LHCN-M2 (cell line): Measurements from ENCODE around the gene TYRO3. TPM values are rescaled to one million over a fixed set of nuclear protein-coding genes. Genes with fewer than 3 reads are reported as not detected.

Experiments used
- DNase-seq: peaks from one replicate; pipeline ENCODE4 v3.0.0-alpha.2; 2012; ENCODE audit warnings: low read depth
- polyA plus RNA-seq: library from polyadenylated mRNA; unstranded; fragments of >200 nt; gene quantifications from one replicate; pipeline ENCODE4 v1.2.1, GENCODE V29; 2012; ENCODE audit warnings: missing spikeins
- total RNA-seq: library from RNA; depleted of rRNA; stranded (reverse); fragments of >200 nt; gene quantifications from 2 replicates; pipeline ENCODE4 v1.2.3, GENCODE V29; 2014; rRNA removed

TYRO3 gene
- total RNA-seq = 8.6 and 9.2 TPM in 2 replicates
- 17.5 TPM for polyA plus RNA-seq

DNA sequence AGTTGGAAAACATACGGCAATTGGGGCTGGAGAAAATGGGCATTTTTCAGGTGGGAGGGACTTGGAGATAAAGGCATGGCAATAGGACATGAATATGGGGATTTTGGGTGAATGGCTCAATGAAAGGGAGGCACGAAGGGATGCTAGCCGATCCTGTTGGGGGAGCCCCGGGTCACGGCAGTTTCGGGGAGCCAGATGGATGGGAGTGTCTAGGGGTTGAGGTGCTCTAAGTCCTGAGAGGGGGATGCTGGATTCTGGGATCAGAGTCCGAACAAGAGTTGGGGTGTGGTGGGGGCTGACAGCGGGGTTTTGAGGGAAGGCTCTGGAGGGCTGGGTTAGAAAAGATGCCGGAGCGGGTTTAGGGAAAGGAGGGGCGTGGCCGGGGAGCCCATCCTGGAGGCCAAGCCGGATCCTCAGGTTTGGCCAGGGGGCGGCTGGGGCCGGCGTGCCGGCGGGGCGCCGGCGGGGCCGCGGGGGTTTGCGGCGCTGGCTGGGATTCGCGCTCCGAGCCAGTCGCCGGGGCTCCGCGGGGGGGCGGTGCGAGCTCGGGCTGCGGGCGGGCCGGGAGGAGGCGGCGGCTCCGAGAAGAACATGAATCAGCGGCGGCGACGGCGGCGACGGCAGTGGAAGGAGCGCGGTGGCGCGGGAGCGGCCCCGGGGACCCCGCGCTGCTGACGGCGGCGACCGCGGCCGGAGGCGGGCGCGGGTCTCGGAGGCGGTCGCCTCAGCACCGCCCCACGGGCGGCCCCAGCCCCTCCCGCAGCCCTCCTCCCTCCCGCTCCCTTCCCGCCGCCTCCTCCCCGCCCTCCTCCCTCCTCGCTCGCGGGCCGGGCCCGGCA, at the start of gene TYRO3:
Gene TYRO3, plus strand, starts transcription at position 813 of the 839 bp plus-strand sequence. CDS start 46 bp downstream, outside the sequence.
- peak; percentile 32 for DNase-seq

DNA sequence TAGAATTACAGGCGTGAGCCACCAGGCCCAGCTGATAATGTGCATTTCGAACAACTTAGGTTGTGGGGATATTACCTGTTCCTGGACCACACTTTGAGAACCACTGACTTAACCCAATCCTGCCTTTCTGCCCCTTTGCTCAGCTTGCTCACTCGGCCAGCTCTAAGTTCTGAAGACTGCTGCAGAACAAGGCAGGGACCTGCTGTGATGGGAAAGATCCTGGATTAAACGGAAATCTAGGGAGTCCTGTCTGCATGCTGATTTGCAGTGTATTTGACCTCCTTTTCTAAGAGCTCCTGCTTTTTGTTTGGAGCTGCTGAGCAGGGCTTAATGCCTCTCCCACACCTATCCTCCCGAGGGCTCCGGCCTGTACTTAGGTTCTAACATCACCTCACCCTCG, 48.3 kb upstream of the TYRO3 start:
- DNase-seq = no peak

DNA sequence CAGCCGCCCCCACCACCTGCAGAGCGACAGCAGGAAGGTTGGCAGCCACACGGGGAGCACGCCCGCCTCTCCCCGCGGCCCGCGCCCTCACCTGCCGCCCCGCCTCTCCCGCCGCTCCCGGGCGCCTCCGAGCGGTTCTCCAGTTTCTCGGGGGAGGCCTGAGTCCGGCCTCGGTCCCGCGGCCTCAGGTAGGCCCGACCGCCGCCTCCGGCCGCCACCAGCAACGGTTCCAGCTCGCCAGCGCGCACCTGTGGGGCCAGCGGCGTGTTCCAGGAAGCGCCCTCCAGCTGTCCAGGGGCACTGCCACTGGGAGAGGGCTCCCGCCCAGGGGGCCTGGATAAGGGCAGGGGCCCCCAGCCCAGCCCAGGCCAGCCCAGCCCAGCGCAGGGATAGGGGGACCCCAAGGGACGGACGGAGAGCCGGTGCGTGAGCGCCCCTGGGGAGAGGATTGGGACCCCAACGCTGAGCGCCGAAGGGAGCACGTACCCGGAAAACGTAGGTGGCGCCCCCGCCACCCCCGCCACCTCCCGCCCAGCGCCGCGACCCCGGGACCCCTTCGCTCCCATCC, 47.6 kb upstream of the TYRO3 start:
- no peak for DNase-seq

DNA sequence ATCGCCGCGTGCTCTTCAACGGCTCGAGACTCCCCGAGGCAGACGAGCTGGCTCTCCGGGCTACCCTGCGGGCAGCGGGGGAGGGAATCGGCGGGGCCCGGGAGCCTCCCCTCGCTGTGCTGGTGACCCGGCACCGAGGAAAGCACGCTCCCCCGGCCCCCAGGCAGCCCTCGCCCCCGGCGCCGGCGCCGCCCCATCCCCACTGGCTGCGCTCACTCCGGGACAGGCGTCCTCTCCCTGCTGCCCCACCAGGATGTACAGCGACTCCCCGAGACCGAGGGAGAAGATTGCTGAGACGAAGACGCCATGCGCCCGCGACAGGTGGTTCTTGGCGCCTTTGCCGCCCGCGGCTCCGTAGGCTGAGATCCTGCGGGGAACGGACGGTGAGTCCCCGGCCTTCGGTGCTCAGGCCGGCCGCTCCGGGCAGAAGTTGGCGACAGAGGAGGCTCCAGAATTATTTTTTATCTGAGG, 47.1 kb upstream of the TYRO3 start:
- DNase-seq = no peak

GRCh38 chr15:41512512-41512939, 46.5 kb upstream of the TYRO3 start:
- no peak for DNase-seq

- peak; percentile 31 for DNase-seq
These were observed 46.0 kb upstream of the TYRO3 start for GRCh38 chr15:41512940-41513505.

DNA sequence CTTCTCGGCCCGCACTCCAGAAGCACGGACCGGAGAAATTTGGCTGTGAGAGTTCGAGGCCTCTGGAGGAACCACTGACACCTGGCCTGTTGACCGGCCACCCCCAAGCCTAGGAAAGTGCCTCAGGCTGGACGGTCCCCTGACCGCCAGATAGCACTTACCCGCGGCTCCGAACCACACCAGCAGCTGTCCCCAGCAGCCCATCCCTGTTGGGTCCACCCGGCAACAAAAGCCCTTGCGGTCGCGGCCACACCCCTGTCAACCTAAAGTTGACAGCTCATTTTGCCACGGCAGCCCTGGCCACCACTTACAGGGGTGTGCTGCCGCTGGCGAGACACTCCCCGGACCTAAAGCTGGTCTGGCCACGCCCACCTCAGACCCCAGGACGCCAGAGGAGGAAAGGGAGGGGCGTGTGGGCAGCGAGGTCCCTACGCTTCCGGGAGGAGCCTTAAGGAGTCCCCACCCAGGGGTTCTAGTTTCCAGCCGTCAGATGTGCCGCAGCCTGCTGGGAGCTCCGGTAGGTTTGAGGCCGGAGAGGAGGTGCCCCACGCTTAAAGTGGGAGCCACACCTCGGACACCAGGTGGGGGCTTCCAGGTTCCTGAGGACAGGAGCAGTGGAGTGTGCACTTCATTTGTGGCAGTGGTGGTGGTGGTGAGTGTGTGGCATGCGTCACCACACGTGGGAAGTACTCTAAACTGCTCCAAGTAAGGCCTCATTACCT, 45.3 kb upstream of the TYRO3 start, which contains the start of gene LTK:
Gene LTK, minus strand, starts transcription at position 322 of the 722 bp plus-strand sequence. Its CDS starts 118 bp downstream, at position 204.
- DNase-seq = peak; percentile 15

DNA sequence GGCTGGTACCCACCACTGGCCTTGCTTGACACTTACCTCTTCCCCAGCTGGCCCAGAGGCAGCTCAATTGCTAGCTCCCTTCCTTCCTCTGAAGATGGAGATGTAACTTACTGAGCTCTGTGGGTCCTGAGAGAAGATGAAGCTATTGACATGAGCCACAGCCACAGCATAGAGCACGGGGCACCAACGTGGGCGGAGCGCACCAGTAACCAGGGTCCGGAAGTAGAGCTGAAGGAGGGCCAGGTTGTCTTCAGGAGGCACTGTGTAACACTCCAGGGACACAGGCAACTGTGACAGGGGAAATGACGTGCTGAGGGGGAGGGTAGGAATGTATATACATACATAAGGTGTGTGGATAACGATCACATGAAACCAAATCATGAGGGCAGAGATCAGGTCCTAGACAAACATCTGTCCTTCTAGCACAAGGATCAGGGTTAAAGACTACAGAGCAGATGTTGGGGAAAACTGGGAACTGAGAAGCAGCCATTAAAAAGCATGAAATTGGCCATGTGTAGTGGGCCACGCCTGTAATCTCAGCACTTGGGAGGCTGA, 41.0 kb upstream of the TYRO3 start:
- no peak for DNase-seq

- no peak for DNase-seq
These were observed 38.4 kb upstream of the TYRO3 start for GRCh38 chr15:41520636-41521035.

- no peak for DNase-seq
These were observed 37.4 kb upstream of the TYRO3 start for GRCh38 chr15:41521614-41522013.

DNA sequence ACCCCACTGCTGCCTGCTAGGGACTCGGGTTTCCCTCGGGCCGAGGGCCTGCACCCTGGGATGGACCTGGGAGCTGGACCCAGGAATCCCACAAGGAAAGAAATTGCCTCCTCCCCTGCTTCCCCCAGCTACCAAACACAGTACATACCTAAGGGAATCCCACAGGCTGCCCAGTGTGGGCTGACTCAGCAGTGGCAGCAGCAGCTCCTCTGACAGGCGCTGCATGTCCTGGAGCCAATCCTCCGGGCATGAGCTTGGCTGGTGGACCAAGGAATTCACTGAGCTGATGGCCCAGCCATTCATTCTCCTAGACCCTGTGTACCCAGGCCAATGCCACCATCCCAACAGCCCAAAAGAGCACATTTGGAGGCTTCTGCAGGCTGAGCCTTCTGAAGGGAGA, 35.9 kb upstream of the TYRO3 start:
- no peak for DNase-seq

DNA sequence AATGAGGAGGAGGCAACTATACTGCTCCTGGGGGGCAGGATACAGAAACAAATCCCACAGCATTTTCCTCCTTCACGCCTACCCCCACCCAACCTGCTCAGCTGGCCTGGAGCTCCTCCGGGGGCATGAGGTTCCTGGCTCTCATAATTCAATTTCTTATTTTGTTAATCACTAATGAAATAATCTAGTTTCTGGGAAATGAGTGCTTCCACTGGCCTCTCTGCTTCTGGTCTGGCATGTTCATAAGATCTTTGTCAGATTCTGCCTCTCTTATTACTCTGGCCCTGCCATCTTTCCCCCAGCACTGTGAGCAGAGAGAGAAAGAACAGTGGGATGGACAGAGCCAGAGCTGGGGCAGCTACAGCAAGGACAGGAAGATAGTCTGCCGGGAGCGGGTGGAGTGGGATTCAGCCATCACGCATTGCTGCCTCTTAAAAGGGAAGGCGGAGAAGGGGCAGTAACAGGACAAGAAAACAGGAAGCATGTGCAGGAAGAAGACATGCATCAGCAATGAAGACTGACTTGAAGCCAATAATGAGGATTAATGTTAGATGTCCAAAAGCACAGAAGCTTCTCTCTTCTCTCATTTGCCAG, 28.6 kb upstream of the TYRO3 start:
- no peak for DNase-seq

GRCh38 chr15:41535544-41535943, 23.5 kb upstream of the TYRO3 start:
- no peak for DNase-seq

- no peak for DNase-seq
These were observed 22.1 kb upstream of the TYRO3 start for GRCh38 chr15:41536866-41537265.

DNA sequence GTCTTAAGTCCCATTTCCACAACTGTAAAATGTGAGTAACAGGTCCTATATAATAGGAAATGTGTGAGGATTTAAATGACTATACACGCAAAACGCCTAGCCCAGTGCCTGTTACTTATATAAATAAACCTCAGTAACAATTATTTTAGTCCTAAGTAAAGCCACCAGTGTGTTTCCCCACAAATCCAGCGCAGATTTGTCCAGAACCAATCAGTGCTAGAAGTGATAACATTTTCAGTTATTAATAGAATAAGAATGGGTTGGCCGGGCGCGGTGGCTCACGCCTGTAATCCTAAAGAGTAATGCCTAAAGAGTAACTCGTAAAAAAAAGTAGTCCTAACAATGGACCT, 15.5 kb upstream of the TYRO3 start:
- DNase-seq = no peak

DNA sequence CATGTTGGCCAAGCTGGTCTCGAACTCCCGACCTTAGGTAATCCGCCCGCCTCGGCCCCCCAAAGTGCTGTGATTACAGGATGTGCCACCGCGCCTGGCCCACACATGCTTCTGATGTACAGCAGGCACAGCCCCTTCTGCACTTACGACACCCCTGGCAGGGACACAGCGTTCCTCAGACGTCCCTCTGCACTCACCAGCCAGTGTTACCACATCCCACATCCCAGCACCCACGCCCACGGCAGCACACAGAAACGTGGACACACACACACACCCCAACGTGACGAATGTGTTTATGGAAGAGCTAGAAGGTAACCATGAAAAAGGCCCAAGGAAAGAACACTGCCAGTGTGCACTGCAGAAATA, 14.4 kb upstream of the TYRO3 start:
- no peak for DNase-seq

GRCh38 chr15:41545218-41545617, 13.8 kb upstream of the TYRO3 start:
- no peak for DNase-seq

DNA sequence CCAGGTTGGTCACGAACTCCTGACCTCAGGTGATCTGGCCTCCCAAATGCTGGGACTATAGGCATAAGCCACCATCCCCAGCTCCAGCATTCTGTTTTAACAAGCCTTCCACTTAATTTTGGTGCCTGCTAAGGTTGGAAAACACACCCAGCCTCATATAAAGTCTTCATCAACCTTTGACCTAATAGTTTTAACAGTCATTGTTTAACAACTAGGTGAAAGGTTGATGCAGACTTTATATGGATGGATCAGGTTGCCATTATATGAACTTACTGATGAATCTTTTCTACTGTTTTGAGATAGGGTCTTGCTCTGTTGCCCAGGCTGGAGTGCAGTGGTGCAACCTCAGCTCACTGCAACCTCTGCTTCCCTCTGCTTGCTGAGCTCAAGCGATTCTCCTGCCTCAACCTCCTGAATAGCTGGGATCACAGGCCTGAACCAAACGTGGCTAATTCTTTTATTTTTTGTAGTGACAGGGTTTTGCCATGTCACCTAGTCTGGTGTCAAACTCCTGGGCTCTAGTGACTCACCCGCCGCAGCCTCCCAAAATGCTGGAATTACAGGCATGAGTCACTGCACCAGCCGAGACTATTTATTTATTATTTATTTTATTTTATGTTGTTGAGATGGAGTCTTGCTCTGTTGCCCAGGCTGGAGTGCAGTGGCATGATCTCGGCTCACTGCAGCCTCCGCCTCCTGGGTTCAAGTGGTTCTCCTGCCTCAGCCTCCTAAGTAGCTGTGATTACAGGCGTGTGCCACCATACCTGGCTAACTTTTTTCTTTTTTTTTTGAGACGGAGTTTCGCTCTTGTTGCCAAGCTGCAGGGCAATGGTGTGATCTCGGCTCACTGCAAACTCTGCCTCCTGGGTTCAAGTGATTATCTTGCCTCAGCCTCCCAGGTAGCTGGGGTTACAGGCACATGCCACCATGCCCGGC, 11.9 kb upstream of the TYRO3 start:
- DNase-seq = peak; percentile 73

GRCh38 chr15:41550066-41550775, 8.8 kb upstream of the TYRO3 start:
- no peak for DNase-seq
